T-helper 2 cell treated with Interferon-gamma antibody and Interleukin-4, amounts not matched to agents 100 ng/mL and 5 ng/mL, for 36 hours (primary cell): ENCODE measurements around the gene EPB41L1. TPM values are rescaled to one million over a fixed set of nuclear protein-coding genes. Genes with fewer than 3 reads are reported as not detected.

Experiments used
- intact Hi-C: fragments of 100-400 bp; cut with micrococcal nuclease; formaldehyde crosslinking; loops from one replicate; pipeline ENCODE4 v1.15.1; 2023
- total RNA-seq: library from RNA; stranded (reverse); gene quantifications from 2 replicates; pipeline ENCODE4 v1.2.3, GENCODE V29; 2022

The EPB41L1 gene
- total RNA-seq, 1 donor from 2014 or later = not detected

- intact Hi-C loops = no loop called here
Observed at GRCh38 chr20:36153736-36154699, 522 bp upstream of the EPB41L1 start.

- intact Hi-C loops = no loop called here
Observed at GRCh38 chr20:36155629-36155971, 1.1 kb downstream of the EPB41L1 start.

GRCh38 chr20:36155991-36156390, 1.5 kb downstream of the EPB41L1 start:
- intact Hi-C loops = loop anchor here (1.0 kb wide), 1 partner anchor 43 kb away; no protein-coding TSS in a partner anchor

- intact Hi-C loops = no loop called here
Observed at GRCh38 chr20:36157610-36158009, 3.1 kb downstream of the EPB41L1 start.

- intact Hi-C loops = no loop called here
Observed at GRCh38 chr20:36158160-36158741, 3.7 kb downstream of the EPB41L1 start.

GRCh38 chr20:36159833-36160232, 5.3 kb downstream of the EPB41L1 start:
- intact Hi-C loops = no loop called here

- intact Hi-C loops = no loop called here
Observed at GRCh38 chr20:36162272-36162966, 7.9 kb downstream of the EPB41L1 start.

GRCh38 chr20:36167902-36168503, 13.5 kb downstream of the EPB41L1 start:
- intact Hi-C loops = no loop called here

GRCh38 chr20:36170542-36171215, 16.1 kb downstream of the EPB41L1 start:
- intact Hi-C loops = no loop called here

GRCh38 chr20:36173451-36173933, 19.0 kb downstream of the EPB41L1 start:
- intact Hi-C loops = no loop called here

GRCh38 chr20:36175016-36175415, 20.5 kb downstream of the EPB41L1 start:
- intact Hi-C loops = no loop called here

GRCh38 chr20:36175475-36175995, 21.0 kb downstream of the EPB41L1 start:
- intact Hi-C loops = no loop called here

- intact Hi-C loops = no loop called here
Observed at GRCh38 chr20:36177716-36178115, 23.2 kb downstream of the EPB41L1 start.

- intact Hi-C loops = no loop called here
Observed at GRCh38 chr20:36179170-36179945, 24.8 kb downstream of the EPB41L1 start.

GRCh38 chr20:36180323-36180722, 25.8 kb downstream of the EPB41L1 start:
- intact Hi-C loops = no loop called here

GRCh38 chr20:36181934-36182603, 27.5 kb downstream of the EPB41L1 start:
- intact Hi-C loops = no loop called here

- intact Hi-C loops = no loop called here
Observed at GRCh38 chr20:36182604-36183154, 28.1 kb downstream of the EPB41L1 start.

- intact Hi-C loops = no loop called here
Observed at GRCh38 chr20:36183155-36183944, 28.8 kb downstream of the EPB41L1 start.
